ENCODE measurements around the gene STAMBP.
"Not testable (repeated sequence)": the region's sequence is repeated elsewhere in the genome, so short reads cannot be mapped to it uniquely, and the experiment has no call there.

The STAMBP gene

DNA sequence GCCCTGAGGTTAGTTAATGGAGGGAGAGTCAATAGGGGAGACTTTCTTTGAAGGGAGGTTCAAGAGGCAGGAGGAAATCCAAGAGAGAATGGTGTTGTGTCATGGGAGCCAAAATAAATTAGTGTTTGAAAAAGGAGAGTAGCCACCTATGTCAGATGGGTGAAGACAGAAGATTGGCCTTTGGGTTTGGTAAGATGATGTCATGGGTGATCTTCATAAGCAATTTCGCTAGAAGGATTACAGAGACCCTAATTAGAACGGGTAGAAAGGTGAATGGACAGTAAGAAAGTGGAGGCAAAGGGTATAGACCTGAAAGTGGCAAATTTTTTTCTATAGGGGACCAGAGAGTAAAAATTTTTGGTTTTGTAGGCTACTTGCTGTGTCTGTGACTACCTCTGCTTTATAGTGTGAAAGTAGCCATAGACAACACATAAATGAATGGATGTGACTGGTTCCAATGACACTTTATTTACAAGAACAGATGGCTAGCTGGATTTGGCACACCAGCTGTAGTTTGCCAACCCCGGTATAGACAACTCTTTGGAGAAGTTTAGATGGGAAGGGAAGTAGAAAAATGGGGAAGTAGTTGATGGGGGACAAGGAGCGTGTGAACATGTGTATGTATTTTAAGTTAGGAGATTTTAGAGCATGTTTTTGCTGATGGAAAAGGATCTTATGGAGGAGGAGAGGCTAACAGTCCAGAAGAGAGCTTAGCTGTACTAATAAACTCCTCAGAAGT, 9.3 kb downstream of the STAMBP start:
- DNase-seq: no peak

DNA sequence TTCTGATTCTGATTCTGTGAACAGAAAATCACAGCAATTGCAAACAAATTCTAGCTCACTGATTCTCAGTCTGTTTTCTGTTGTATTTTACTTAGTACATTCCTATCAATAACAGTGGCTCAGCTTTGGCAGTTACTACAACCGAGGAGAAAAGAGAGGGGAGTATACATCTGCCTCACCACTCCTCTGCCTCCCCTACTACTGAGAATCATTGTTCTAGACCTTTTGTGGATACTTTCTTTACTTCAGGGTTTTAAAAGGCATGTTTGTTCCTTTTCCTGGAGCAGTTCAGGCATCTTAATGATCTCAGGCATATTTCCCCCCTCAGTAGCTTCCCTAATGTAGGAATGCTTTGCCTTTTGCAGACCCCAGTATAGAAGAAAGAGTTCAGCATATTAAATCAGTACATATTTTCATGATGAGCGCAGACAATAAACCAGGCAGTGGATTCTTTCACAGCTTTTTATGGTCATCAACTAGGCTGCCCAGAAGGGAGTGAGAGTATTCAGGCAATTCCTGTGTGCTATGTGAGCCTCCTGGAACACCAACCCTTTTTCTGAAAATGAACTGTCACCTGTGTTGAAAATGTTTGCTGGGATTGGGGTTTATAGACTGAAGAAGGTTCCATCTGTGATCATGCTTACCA, 10.3 kb downstream of the STAMBP start:
- no peak for DNase-seq

DNA sequence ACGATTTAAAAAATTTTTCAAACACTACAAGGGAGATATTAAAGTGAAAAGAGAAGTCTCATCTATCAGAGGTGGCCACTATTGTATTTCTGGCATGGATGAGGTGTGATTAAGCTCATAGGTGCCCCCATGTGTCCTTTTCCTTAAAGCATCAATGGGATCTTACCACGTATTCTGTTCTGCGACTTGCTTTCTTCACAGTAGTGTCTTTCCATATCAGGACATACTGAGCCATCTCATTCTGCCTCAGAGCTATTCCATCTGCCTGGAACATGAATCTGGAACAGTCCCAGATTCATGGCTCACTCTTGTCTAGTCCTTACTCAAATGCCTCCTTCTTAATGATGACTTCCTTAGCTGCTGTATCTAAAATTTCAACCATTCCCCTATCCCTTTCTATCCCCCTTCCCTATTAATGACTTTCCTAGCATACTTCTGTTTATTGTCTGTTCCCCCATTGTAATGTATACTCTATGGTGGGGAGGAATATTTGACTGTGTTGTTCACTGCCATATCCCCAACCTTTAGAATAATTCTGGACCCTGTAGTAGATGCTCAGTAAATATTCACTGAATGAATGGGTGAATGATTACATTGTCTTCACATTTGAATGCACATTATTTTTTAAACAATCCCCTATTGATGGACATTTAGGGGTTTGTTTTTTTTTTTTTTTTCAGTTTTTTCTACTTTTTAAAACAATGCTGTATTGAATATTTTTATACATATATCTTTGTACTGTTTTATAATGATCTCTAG, 11.1 kb downstream of the STAMBP start:
- no peak for DNase-seq

DNA sequence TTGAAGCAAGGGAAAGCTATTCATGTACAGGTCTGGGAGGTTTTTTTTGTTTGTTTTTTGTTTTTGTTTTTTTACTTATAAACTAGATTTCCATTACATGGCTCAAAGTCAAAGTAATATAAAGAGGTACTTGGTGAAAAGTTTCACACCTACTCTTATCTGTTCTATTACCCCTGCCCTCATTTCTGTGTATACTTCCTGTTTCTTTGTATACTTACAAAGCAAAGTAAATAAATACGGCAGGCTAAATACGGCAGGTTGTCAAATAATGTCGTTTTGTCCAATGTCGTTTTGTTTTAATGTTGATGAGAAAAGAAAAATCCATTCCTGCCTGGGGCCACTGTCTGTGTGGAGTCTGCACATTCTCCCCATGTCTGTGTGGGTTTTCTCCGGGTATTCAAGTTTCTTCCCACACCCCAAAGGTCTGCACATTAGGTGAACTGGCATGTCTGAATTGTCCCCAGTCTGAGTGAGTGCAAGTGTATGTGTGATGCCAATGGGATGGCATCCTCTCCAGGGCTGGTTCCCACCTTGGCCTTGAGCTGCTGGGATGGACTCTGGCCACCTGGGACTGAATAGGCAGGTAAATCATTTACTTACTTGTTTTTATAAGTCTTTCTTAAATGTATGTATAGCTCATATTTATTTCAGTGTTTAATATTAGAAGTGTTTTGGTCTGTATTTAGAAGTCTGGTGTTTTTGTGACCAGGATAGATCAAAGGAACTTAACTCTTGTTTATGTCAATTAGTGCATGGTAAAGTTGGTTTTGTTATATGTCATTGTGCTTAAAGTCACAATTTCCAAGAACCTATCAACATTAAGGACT, 13.4 kb downstream of the STAMBP start:
- no peak for DNase-seq

DNA sequence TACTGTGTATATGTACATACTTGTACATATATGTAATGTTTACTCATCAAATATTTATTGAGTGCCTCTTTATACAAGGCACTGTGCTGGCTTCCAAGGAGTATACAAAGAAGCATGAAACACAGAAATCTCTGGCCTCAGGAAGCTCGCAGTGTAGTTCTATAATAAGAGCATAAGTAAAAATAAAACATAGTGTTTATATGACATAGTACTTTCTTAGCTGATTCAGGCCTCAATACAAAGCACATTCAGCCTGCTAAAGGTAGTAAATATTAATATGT, 13.9 kb downstream of the STAMBP start:
- no peak for DNase-seq

DNA sequence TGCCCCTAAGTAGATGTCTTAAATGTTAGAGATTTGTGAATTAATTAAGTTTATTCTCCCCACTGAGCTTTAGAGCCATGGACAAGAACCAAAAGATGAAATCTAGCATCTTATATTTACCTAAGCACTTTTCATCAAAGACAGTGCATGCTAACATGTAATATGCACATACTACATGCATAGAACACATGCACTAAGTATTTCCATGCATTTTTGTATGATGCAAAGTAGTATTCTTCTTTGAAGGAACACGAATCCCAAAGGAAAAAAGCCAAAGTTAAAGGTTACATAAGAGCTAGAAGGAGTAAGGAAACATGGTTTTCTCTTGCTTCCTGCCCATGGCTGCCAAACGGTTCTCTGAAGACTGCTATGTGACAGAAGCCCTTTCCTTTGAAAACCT, 15.3 kb downstream of the STAMBP start:
- DNase-seq: no peak

DNA sequence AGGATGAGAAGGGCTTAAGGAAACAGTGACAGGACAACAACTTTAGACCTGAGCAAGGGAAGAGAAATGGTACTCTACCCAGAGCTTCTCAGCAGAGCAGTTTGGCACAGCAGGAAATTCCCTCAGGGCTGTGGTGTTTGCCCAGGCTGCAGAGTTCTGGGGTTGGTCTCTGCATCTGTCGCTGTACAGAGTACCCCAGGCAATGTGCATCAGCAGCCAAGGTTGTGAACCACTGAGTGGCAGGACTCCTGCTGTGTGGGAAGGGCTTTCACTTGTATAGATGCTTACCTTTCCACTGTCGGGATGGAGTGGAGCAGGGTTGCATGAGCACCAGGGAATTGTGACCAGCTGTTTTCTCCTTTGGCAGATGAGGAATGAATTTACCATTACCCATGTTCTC, 21.2 kb downstream of the STAMBP start:
- DNase-seq: no peak

DNA sequence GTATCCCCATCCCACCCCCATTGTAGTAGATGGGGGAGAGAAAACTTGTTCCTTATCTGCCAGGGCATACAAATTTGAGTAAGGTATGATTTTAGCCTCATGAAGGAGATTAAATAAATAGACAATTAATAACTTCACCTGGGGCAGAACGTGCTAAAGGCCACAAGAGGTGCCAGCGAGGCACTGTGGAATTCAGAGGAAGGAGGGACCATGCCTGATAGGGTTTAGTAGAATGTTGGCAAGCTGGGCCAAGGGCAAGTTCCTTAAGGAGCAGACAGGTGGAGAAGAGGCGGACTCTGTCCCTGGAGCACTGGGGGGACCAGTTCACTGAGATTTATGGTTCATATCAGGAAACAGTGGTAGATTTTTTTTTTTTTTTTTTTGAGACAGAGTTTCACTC, 22.5 kb downstream of the STAMBP start:
- no peak for DNase-seq

DNA sequence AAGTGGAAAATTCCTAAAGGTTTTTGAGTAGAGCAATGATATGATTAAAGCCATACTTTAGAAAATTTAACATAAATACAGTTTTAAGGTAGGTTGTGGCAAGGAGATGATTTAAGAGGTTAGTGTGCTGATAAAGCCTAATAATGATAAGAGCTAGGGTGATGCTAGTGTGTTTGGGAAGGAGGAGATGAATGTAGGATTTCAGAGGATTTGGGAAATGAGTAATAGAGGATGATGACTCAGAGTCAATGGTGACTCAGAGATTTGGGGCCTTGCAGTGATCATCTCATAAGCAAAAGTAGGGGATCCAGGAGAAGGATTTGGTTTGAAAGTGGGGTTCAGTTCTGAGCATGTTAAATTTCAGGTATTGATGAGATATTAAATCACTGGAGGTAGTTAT, 23.3 kb downstream of the STAMBP start:
- no peak for DNase-seq

DNA sequence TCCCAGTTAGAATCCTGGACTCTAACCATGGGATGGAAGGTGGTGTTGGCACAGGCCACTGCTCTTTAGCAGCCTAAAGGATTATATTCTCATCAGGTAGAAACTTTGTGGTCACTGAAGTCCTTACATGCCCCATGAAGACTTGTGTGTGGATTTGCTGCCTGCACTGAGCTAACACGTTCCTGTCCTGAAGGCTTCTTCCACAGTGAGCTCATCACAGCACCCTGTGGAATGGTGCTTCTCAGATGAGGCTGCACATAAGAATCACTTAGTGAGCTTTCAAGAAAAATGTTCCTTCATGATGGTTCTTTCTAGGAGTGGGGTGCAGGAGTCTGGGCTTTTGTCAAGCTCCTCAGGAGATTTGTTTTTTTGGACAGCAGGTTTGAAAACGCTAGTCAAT, 26.8 kb downstream of the STAMBP start:
- DNase-seq: no peak

DNA sequence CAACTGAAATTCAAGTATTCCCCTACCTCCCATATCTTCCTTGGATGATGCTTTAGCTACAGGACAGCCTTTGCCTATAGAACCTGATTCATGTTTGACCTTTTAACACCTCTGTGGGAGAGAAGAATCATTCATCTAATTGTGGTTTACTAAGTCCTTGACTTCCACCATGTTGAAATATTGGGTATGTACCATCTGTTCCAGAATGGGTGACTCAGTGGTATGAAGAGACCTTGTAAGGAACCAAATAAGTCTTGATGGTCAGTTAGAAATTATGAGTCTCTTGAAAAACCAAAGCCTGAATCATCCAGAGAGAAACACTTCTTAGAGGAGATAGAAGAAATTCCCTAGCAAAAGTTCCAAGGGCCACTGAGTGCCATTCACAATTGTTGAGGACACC, 27.5 kb downstream of the STAMBP start:
- no peak for DNase-seq

DNA sequence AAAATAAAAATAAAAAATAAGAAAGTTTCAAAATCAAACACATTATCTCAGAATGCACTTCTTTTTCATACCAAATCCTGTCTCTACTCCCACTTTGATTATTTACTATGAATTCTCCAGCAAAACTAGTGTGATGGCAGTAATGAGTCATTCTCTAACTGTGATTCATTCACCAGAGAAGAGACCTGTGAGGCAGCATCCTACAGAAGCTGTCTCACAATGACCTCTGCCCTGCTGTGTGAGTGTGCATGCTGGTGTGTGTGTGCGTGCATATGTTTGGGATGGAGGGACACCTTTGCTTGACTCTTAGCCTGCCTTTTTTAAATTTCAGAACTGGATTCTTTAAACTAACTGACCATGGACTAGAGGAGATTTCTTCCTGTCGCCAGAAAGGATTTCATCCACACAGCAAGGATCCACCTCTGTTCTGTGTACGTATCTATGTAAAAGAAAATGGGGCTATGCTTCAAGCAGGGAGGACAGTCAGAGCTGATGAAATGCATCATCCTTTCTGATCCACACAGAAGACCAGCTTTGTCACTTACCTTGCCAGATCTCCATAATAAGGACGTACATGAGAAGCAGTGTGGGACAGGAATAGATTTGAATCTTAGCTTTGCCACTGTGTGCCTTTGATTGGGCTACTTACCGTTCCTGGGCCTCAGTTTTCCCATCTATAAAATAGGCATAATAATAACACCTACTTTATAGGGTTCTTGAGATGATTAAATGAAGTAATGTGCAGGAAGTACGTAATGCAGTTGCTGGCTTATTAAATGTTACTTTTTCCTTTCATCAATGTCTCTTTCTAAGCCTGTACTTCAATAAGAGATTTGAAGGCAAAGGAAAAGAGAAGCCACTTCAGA, 31.2 kb downstream of the STAMBP start:
- DNase-seq: no peak

DNA sequence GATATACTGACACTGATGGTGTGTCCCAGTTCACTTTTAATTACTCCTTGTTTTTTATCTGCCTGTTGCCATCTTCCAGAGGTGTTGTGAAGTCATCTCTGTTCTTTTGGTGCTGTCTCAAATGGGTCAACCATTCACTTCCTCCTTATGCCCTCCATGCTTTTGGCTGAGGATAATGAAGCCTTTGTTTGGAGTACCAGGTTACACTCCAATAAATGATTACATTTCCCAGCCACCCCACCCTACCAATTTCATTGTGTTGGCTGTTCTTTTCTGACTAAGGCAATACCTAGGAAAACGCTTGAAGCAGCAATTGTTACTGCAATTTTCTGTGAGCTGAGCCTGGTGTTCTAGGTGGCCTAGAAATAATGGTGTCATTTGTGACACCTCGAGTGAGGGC, 34.2 kb downstream of the STAMBP start:
- no peak for DNase-seq

DNA sequence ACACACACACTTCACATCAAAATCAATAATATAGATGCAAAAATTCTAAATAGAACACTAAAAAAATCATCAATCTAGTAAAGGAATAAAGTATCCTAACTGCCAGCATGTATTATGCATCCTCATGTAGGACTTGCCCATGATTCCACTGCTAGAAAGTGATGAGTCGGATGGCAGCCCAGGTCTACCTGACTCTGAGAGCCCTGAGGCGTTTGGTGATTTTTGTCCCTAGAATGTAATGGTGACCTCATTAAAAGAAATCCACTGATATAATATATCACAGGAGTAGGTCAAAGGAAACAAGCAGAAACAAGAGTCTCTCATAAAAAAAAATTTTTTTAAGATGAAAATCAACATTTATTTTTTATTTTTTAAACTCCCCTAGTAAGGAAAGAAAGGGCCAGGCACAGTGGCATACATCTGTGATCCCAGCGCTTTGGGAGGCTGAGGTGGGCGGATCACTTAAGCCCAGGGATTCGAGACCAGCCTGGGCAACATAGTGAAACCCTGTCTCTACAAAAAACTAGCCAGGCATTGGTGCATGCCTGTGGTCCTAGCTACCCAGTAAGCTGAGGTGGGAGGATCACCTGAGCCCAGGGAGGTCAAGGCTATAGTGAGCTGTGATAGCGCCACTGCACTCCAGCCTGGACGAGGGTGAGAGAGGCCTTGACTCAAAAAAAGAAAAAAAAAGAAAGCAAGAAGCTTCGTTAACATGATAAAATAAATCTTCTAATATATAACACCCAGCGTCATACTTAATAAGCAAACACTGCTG, 39.6 kb downstream of the STAMBP start:
- no peak for DNase-seq

DNA sequence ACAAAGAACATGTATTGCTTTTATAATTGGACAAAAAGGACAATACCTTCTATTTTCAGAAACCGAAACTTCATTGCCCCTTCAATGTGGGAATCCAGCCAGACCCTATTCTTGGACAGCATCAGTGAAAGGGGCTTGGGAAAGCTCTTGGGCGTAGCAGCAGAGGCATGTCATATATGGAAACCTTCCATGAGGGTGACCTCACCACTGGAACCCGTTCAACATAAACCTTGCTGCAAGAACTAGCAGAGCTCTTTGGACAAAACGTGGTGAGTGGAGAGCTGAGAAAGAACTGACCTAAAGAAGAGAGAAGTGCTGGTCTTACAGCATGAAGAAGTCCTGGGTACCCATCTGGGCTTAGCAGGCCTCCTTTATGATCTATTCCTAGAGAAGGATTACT, 41.3 kb downstream of the STAMBP start:
- no peak for DNase-seq

DNA sequence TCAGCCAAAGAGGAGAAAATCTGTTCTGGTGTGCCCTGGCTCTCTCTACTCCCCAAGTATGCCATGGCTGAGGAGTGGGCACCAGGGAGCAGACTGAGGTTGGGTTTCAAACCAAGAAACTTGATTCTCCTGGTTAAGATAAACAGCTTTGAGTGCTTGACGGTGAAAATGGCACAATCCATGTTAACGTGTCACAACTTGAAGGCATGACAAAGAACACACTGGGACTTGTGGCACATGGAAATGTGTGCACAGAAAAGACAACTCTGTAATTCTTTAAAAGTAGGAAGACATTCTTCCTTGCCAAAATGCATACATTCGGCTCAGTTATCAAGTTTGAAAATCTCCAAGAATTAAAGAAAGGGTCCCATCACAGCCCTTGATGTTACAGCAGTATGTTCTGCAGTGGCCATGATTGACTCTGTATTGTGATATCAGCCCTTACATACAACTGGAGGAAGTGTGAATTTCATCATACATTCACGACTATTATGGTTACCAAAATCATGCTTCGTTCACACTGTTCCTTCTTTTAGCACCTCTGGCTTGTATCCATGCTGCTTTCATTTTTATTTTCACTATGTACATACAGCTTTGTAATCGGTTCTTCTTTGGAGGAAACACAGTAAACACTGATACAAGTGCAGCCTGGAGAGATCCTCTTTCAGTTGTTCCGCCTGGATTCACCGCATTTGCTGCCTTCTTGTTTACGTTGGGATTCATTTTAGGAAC, 48.5 kb downstream of the STAMBP start:
- peak; percentile 15 for DNase-seq

DNA sequence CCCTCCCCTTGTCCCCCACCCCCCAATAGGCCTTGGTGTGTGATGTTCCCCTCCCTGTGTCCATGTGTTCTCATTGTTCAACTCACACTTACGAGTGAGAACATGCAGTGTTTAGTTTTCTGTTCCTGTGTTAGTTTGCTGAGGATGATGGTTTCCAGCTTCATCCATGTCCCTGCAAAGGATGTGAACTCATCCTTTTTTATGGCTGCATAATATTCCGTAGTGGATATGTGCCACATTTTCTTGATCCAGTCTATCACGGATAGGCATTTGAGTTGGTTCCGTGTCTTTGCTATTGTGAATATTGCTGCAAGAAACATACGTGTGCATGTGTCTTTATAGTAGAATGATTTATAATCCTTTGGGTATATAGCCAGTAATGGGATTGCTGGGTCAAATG, 49.2 kb downstream of the STAMBP start:
- DNase-seq: not testable (repeated sequence)

DNA sequence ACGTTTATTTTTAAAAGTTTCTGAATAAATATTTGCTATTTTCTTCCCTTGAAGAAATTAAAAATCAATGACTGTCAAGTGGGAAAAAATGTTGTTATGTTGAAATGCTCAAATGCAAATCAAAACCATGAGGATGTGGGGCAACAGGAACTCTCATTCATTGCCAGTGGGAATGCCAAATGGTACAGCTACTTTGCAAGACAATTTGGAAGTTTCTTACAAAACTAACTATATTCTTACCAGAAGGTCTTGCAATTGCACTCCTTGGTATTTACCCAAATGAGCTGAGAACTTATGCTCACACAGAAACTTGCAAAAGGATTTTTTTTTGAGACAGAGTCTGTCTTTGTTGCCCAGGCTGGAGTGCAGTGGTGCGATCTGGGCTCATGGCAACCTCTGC, 56.6 kb downstream of the STAMBP start:
- no peak for DNase-seq

DNA sequence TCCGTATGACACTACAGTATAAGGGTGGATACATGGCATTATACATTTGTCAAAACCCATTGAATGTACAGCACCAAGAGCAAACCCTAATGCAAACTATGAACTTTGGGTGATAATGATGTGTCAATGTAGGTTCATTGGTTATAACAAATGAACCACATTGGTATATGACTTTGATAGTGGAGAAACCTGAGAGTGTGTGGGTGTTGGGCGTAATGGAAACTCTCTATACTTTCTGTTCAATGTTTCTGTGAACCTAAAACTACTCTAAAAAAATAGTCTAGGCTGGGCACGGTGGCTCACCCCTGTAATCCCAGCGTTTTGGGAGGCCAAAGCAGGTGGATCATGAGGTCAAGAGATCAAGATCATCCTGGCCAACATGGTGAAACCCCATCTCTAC, 57.6 kb downstream of the STAMBP start:
- no peak for DNase-seq

DNA sequence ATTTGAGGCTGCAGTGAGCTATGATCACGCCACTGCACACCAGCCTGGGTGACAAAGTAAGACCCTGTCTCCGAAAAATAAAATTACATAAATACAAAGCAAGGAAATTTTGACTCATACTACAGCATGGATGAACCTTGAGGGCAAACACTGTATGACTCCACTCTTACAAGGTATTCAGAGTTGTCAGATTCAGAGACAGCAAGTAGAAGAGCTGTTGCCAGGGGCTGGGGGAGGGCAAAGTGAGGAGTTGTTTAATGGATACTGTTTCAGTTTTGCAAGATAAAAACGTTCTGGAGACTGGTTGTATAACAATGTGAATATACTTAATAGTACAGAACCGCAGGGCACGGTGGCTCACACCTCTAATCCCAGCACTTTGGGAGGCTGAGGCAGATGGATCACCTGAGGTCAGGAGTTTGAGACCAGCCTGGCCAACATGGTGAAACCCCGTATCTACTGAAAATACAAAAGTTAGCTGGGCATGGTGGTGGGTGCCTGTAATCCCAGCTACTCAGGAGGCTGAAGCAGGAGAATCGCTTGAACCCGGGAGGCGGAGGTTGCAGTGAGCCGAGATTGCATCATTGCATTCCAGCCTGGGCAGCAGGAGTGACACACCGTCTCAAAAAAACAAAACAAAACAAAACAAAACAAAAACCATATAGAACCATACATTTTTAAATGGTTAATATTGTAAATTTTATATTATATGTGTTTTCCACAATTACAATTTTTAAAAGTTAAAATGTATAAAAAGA, 59.0 kb downstream of the STAMBP start:
- DNase-seq: not testable (repeated sequence)
